Liver (tissue), 9 donors: ENCODE results near the gene PYM1. TPM values are rescaled to one million over a fixed set of nuclear protein-coding genes. Genes with fewer than 3 reads are reported as not detected.

Experiments used
- DNase-seq: peaks from one replicate; pipeline ENCODE4 v3.0.0-alpha.2; 2017; ENCODE audit warnings: low spot score
- H3K27ac ChIP-seq, 2 donors: one replicate each; pipeline ENCODE4 v1.7.0; 2013; ENCODE audit warnings: inconsistent platforms in 2 of 2, low read length in 2 of 2, control low read depth in 1 of 2, low read depth in 1 of 2, mild to moderate bottlenecking in 1 of 2
- H3K27me3 ChIP-seq, 4 donors: one replicate each; pipeline versions ENCODE4 v1.6.1 to v1.7.0; 2013; ENCODE audit warnings: low read length in 3 of 4, inconsistent platforms in 1 of 4, mild to moderate bottlenecking in 1 of 4, moderate library complexity in 1 of 4; ENCODE audit not compliant: control insufficient read depth in 4 of 4, insufficient read depth in 4 of 4
- H3K36me3 ChIP-seq, 4 donors: one replicate each; pipeline versions ENCODE4 v1.6.1 to v1.7.0; 2013; ENCODE audit warnings: low read length in 3 of 4, mild to moderate bottlenecking in 3 of 4, low read depth in 1 of 4, moderate library complexity in 1 of 4; ENCODE audit not compliant: control insufficient read depth in 4 of 4, insufficient read depth in 3 of 4
- H3K4me1 ChIP-seq, 4 donors: one replicate each; pipeline versions ENCODE4 v1.6.1 to v1.7.0; 2013; ENCODE audit warnings: low read length in 3 of 4, mild to moderate bottlenecking in 3 of 4, moderate library complexity in 1 of 4; ENCODE audit not compliant: control insufficient read depth in 4 of 4, insufficient read depth in 4 of 4
- H3K4me3 ChIP-seq, 3 donors: one replicate each; pipeline versions ENCODE4 v1.6.1 to v1.7.0; 2013; ENCODE audit warnings: low read length in 3 of 3, control low read depth in 1 of 3, low read depth in 1 of 3, mild to moderate bottlenecking in 1 of 3
- H3K9ac ChIP-seq, 2 donors: one replicate each; pipeline ENCODE4 v1.7.0; 2013; ENCODE audit warnings: low read length in 2 of 2, mild to moderate bottlenecking in 2 of 2, moderate library complexity in 2 of 2, control low read depth in 1 of 2, low read depth in 1 of 2
- H3K9me3 ChIP-seq, 4 donors: one replicate each; pipeline versions ENCODE4 v1.6.1 to v1.7.0; 2013; ENCODE audit warnings: low read length in 3 of 4; ENCODE audit not compliant: control insufficient read depth in 4 of 4
- ATF3 ChIP-seq: IDR thresholded peaks from 2 replicates; pipeline ENCODE4 v1.6.1; 2016; ENCODE audit warnings: antibody characterized with exemption
- CTCF ChIP-seq: fragments of 150-350 bp; IDR thresholded peaks from 2 replicates; pipeline ENCODE4 v1.5.1; 2017; ENCODE audit warnings: improper control_type of control experiment, low read depth, low read length; ENCODE audit not compliant: missing input control
- EGR1 ChIP-seq, 2 donors: IDR thresholded peaks; 2 replicates each; pipeline ENCODE4 v1.6.1; 2016 to 2018; ENCODE audit warnings: antibody characterized with exemption in 2 of 2, low read depth in 2 of 2
- FOXA1 ChIP-seq: IDR thresholded peaks from 2 replicates; pipeline ENCODE4 v1.6.1; 2016; ENCODE audit warnings: antibody characterized with exemption
- FOXA2 ChIP-seq: IDR thresholded peaks from 2 replicates; pipeline ENCODE4 v1.6.1; 2016; ENCODE audit warnings: antibody characterized with exemption
- HNF4A ChIP-seq, 2 donors: conservative IDR thresholded peaks; 2 replicates each; pipeline ENCODE4 v1.6.1; 2016; ENCODE audit warnings: antibody characterized with exemption in 2 of 2, mild to moderate bottlenecking in 2 of 2
- HNF4G ChIP-seq: IDR thresholded peaks from 2 replicates; pipeline ENCODE4 v1.6.1; 2016; ENCODE audit warnings: antibody characterized with exemption
- MAX ChIP-seq: IDR thresholded peaks from 2 replicates; pipeline ENCODE4 v1.6.1; 2016; ENCODE audit warnings: antibody characterized with exemption
- NR2F2 ChIP-seq: IDR thresholded peaks from 2 replicates; pipeline ENCODE4 v1.6.1; 2016; ENCODE audit warnings: antibody characterized with exemption
- RAD21 ChIP-seq, 2 donors: IDR thresholded peaks; 2 replicates each; pipeline ENCODE4 v1.6.1; 2016; ENCODE audit warnings: antibody characterized with exemption in 2 of 2, mild to moderate bottlenecking in 2 of 2
- RXRA ChIP-seq, 2 donors: IDR thresholded peaks; 2 replicates each; pipeline ENCODE4 v1.6.1; 2017 to 2018; ENCODE audit warnings: antibody characterized with exemption in 2 of 2, mild to moderate bottlenecking in 1 of 2
- TAF1 ChIP-seq: conservative IDR thresholded peaks from 2 replicates; pipeline ENCODE4 v1.6.1; 2016; ENCODE audit warnings: antibody characterized with exemption, mild to moderate bottlenecking
- YY1 ChIP-seq: IDR thresholded peaks from 2 replicates; pipeline ENCODE4 v1.6.1; 2016; ENCODE audit warnings: antibody characterized with exemption, mild to moderate bottlenecking
- ZBTB33 ChIP-seq: IDR thresholded peaks from 2 replicates; pipeline ENCODE4 v1.6.1; 2016; ENCODE audit warnings: antibody characterized with exemption
- WGBS: extraction: QIAGEN DNeasy Blood & Tissue Kit; methylation state at CpG from one replicate; pipeline ENCODE4 v1.1.7; 2013; 5-methylcytosine and 5-hydroxymethylcytosine counted together
- polyA plus RNA-seq, 2 donors: library from polyadenylated mRNA; stranded (reverse) in 1 of 2; unstranded in 1 of 2; fragments of 200-250 nt in 1 of 2; fragments of >200 nt in 1 of 2; fragmentation: Nextera tagmentation in 1 of 2; extraction: Ambion mirVana in 1 of 2; gene quantifications; one replicate each; pipeline versions ENCODE4 v1.2.1 to v1.2.3, GENCODE V29; 2013 to 2015
- total RNA-seq, 2 donors: library from RNA; depleted of rRNA; stranded (reverse); fragments of >200 nt; gene quantifications; one replicate each; pipeline ENCODE4 v1.2.3, GENCODE V29; 2014
- TF ChIP-seq, protein P1 (sequence below): IDR thresholded peaks from 2 replicates; pipeline ENCODE4 v1.6.1; 2016; ENCODE audit warnings: antibody characterized with exemption, mild to moderate bottlenecking
- donor health status: healthy.
- donor health status: healthy.
- donor health status: healthy.
- donor health status: healthy.
- donor health status: healthy.

The PYM1 gene
- total and polyA plus RNA-seq, 4 donors: 16.7 to 29.4 (median 21.3) TPM

- H3K27me3 ChIP-seq: no peaks in the 10 kb centered on the region
- no peak for TF ChIP-seq YY1
- no peak for TF ChIP-seq FOXA2
- TF ChIP-seq, protein P1, sequence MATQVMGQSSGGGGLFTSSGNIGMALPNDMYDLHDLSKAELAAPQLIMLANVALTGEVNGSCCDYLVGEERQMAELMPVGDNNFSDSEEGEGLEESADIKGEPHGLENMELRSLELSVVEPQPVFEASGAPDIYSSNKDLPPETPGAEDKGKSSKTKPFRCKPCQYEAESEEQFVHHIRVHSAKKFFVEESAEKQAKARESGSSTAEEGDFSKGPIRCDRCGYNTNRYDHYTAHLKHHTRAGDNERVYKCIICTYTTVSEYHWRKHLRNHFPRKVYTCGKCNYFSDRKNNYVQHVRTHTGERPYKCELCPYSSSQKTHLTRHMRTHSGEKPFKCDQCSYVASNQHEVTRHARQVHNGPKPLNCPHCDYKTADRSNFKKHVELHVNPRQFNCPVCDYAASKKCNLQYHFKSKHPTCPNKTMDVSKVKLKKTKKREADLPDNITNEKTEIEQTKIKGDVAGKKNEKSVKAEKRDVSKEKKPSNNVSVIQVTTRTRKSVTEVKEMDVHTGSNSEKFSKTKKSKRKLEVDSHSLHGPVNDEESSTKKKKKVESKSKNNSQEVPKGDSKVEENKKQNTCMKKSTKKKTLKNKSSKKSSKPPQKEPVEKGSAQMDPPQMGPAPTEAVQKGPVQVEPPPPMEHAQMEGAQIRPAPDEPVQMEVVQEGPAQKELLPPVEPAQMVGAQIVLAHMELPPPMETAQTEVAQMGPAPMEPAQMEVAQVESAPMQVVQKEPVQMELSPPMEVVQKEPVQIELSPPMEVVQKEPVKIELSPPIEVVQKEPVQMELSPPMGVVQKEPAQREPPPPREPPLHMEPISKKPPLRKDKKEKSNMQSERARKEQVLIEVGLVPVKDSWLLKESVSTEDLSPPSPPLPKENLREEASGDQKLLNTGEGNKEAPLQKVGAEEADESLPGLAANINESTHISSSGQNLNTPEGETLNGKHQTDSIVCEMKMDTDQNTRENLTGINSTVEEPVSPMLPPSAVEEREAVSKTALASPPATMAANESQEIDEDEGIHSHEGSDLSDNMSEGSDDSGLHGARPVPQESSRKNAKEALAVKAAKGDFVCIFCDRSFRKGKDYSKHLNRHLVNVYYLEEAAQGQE: no peak
- no peak for TF ChIP-seq RXRA (IDR thresholded peaks at IDR 0.05)
- TF ChIP-seq RAD21 (IDR thresholded peaks at IDR 0.05): no peak
- no peak for TF ChIP-seq ZBTB33
- no peak for TF ChIP-seq NR2F2
- TF ChIP-seq CTCF: no peak
- TF ChIP-seq MAX: no peak
- TF ChIP-seq TAF1: no peak
- no peak for TF ChIP-seq ATF3
- no peak for TF ChIP-seq FOXA1
- H3K27ac ChIP-seq: no peak overlapping the region
- H3K9me3 ChIP-seq: no peaks in the 10 kb centered on the region
- peaks cover 3 to 12% (median 7%) of the 10 kb centered on the region in 4 donors for H3K4me1 ChIP-seq
- no peak overlapping the region for H3K9ac ChIP-seq
- no peaks in the 10 kb centered on the region for H3K36me3 ChIP-seq
- H3K4me3 ChIP-seq: no peak overlapping the region
- no peak for DNase-seq
- 99% methylated on average over 1 of the region's 1 CpG for WGBS
Observed at GRCh38 chr12:55933799-55934742, 6.4 kb upstream of the PYM1 start.

- DNase-seq: no peak
- Histone ChIP-seq H3K27me3 (no peaks in the 10 kb centered on the region), H3K27ac (no peak overlapping the region), H3K4me1 (peaks cover 3 to 15% (median 7%) of the 10 kb centered on the region in 4 donors), H3K9me3 (no peaks in the 10 kb centered on the region), H3K9ac (no peak overlapping the region), H3K36me3 (no peaks in the 10 kb centered on the region), H3K4me3 (no peak overlapping the region)
- WGBS: 74% methylated on average over 7 of the region's 7 CpGs
- no peak for TF ChIP-seq MAX
- TF ChIP-seq TAF1: no peak
- no peak for TF ChIP-seq NR2F2
- TF ChIP-seq HNF4A (conservative IDR thresholded peaks at IDR 0.05): no peak
- TF ChIP-seq CTCF: no peak
- no peak for TF ChIP-seq FOXA2
- TF ChIP-seq HNF4G: no peak
- no peak for TF ChIP-seq EGR1 (IDR thresholded peaks at IDR 0.05; ENCODE audit: low read depth in 2 of 2)
Observed at GRCh38 chr12:55933169-55933798, 5.6 kb upstream of the PYM1 start.
